Esophagus muscularis mucosa (tissue), 3 donors: ENCODE measurements around the gene PML.
"Not testable (repeated sequence)": the region's sequence is repeated elsewhere in the genome, so short reads cannot be mapped to it uniquely, and the experiment has no call there.

Experiments
- CTCF ChIP-seq, 3 experiments: fragments of 200-600 bp in 2 of 3; fragments of 450-650 bp in 1 of 3; sonication (generic) in 2 of 3; IDR thresholded peaks; one replicate each; pipeline ENCODE4 v1.5.1; 2017 to 2019; ENCODE audit warnings: antibody characterized with exemption in 3 of 3, mild to moderate bottlenecking in 2 of 3, moderate library complexity in 1 of 3
- POLR2A ChIP-seq: fragments of 450-650 bp; IDR thresholded peaks from one replicate; pipeline ENCODE4 v1.6.1; 2017; ENCODE audit warnings: antibody characterized with exemption, moderate library complexity, mild to moderate bottlenecking, low read depth
- POLR2AphosphoS5 ChIP-seq, 2 donors: sonication (generic); formaldehyde crosslinking; IDR thresholded peaks; one replicate each; pipeline ENCODE4 v1.6.1; 2017; ENCODE audit warnings: antibody characterized with exemption in 2 of 2

GRCh38 chr15:74082450-74082849, 87.9 kb downstream of the PML start, which contains the start of gene GOLGA6A:
- TF ChIP-seq CTCF (IDR thresholded peaks at IDR 0.05); POLR2A; POLR2AphosphoS5 (IDR thresholded peaks at IDR 0.05): not testable (repeated sequence)
